ENCODE results near the gene RFX1.
"Not testable (repeated sequence)": the region's sequence is repeated elsewhere in the genome, so short reads cannot be mapped to it uniquely, and the experiment has no call there.

The RFX1 gene

GRCh38 chr19:14026652-14027192, 20.6 kb upstream of the RFX1 start:
- not testable (repeated sequence) for DNase-seq

GRCh38 chr19:14023404-14024235, 17.5 kb upstream of the RFX1 start:
- DNase-seq, result peak; percentile 42 to 43

GRCh38 chr19:14022469-14022868, 16.3 kb upstream of the RFX1 start:
- no peak for DNase-seq

- no peak for DNase-seq
These were observed 15.4 kb upstream of the RFX1 start for GRCh38 chr19:14021474-14021873.

GRCh38 chr19:14019739-14020138, 13.6 kb upstream of the RFX1 start:
- not testable (repeated sequence) for DNase-seq

- no peak for DNase-seq
These were observed 13.0 kb upstream of the RFX1 start for GRCh38 chr19:14019100-14019499.

GRCh38 chr19:14015524-14016035, 9.5 kb upstream of the RFX1 start:
- no peak for DNase-seq

GRCh38 chr19:14012378-14012915, 6.3 kb upstream of the RFX1 start:
- DNase-seq, result no peak

- peak; percentile 84 to 89 for DNase-seq
These were observed 844 bp upstream of the RFX1 start for GRCh38 chr19:14006766-14007562.

- DNase-seq, result peak; percentile 93 to 94
These were observed 603 bp downstream of the RFX1 start for GRCh38 chr19:14005349-14006084.

- no peak for DNase-seq
These were observed 1.3 kb downstream of the RFX1 start for GRCh38 chr19:14004619-14005348.

GRCh38 chr19:14003251-14004055, 2.7 kb downstream of the RFX1 start:
- peak; percentile 27 to 28 for DNase-seq

- peak; percentile 26 to 33 for DNase-seq
These were observed 3.4 kb downstream of the RFX1 start for GRCh38 chr19:14002571-14003250.

GRCh38 chr19:14000691-14001375, 5.3 kb downstream of the RFX1 start:
- DNase-seq, result no peak

GRCh38 chr19:13999085-13999484, 7.0 kb downstream of the RFX1 start:
- DNase-seq, result no peak

- DNase-seq, result no peak
These were observed 7.7 kb downstream of the RFX1 start for GRCh38 chr19:13998426-13998825.

GRCh38 chr19:13997631-13997962, 8.5 kb downstream of the RFX1 start:
- DNase-seq, result no peak

- DNase-seq, result no peak
These were observed 9.0 kb downstream of the RFX1 start for GRCh38 chr19:13996928-13997630.

All from activated CD4-positive, alpha-beta T cell treated with anti-CD3 and anti-CD28 coated beads, Interleukin-2, amount 50 U/mL, for 48 hours (primary cell).